Measurements from ENCODE around the gene KPNA5. TPM values are rescaled to one million over a fixed set of nuclear protein-coding genes. Genes with fewer than 3 reads are reported as not detected.

The KPNA5 gene
- total and polyA plus RNA-seq, 2 of the 13 experiments (the other 11 are each of a cell fraction or from before 2014, with no cell fraction given): 5.3 to 13.0 TPM

GRCh38 chr6:116633685-116634084 is 47.3 kb upstream of the KPNA5 start (continued):
- 0 out of 2 replicates have a peak, but pooled peaks have one; percentile 9 for TF ChIP-seq SOX5 (CRISPR knock-in tag; IDR thresholded peaks at IDR 0.05; ENCODE audit: borderline replicate concordance)
- 0 out of 2 replicates have a peak, but pooled peaks have one; percentile 15 for TF ChIP-seq MAFF (IDR thresholded peaks at IDR 0.05; ENCODE audit: low read depth, low read length)
- TF ChIP-seq ZNF552 (CRISPR knock-in tag; IDR thresholded peaks at IDR 0.05; ENCODE audit: borderline replicate concordance): no peak
- TF ChIP-seq, protein P1, sequence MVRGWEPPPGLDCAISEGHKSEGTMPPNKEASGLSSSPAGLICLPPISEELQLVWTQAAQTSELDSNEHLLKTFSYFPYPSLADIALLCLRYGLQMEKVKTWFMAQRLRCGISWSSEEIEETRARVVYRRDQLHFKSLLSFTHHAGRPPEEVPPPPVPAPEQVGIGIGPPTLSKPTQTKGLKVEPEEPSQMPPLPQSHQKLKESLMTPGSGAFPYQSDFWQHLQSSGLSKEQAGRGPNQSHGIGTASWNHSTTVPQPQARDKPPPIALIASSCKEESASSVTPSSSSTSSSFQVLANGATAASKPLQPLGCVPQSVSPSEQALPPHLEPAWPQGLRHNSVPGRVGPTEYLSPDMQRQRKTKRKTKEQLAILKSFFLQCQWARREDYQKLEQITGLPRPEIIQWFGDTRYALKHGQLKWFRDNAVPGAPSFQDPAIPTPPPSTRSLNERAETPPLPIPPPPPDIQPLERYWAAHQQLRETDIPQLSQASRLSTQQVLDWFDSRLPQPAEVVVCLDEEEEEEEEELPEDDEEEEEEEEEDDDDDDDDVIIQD (CRISPR knock-in tag; IDR thresholded peaks at IDR 0.05; ENCODE audit: low read depth): 0 out of 2 replicates have a peak, but pooled peaks have one; percentile 38
- peak; percentile 68 for TF ChIP-seq PRDM15 (CRISPR knock-in tag; IDR thresholded peaks at IDR 0.05)
- no peak for TF ChIP-seq ZNF563 (CRISPR knock-in tag; IDR thresholded peaks at IDR 0.05)
- TF ChIP-seq, protein P2, sequence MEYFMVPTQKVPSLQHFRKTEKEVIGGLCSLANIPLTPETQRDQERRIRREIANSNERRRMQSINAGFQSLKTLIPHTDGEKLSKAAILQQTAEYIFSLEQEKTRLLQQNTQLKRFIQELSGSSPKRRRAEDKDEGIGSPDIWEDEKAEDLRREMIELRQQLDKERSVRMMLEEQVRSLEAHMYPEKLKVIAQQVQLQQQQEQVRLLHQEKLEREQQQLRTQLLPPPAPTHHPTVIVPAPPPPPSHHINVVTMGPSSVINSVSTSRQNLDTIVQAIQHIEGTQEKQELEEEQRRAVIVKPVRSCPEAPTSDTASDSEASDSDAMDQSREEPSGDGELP (IDR thresholded peaks at IDR 0.05; ENCODE audit: borderline replicate concordance, low read depth): peak; percentile 55; the same call in 1 of the 2 replicates
- 0 out of 2 replicates have a peak, but pooled peaks have one; percentile 52 for TF ChIP-seq ZNF33A (CRISPR knock-in tag; IDR thresholded peaks at IDR 0.05; ENCODE audit: borderline replicate concordance)
- TF ChIP-seq RFX3 (CRISPR knock-in tag; IDR thresholded peaks at IDR 0.05): no peak
- peak; percentile 68 for TF ChIP-seq NFE2L2 (IDR thresholded peaks at IDR 0.05; ENCODE audit: low read length)
- TF ChIP-seq ATF1 (CRISPR knock-in tag; IDR thresholded peaks at IDR 0.05): no peak
- TF ChIP-seq SOX6 (IDR thresholded peaks at IDR 0.05): no peak
- peak; percentile 31; the same call in 1 of the 2 replicates for TF ChIP-seq SOX6 (CRISPR knock-in tag; IDR thresholded peaks at IDR 0.05)
- no peak for TF ChIP-seq NONO (IDR thresholded peaks at IDR 0.05)
- TF ChIP-seq NONO (CRISPR knock-in tag; conservative IDR thresholded peaks at IDR 0.05): 0 out of 2 replicates have a peak, but pooled peaks have one; percentile 40
- peak; percentile 28; the same call in 1 of the 2 replicates for TF ChIP-seq EHMT2 (IDR thresholded peaks at IDR 0.05; ENCODE audit: borderline replicate concordance, low read depth, low read length)
- no peak for TF ChIP-seq FOXP1 (IDR thresholded peaks at IDR 0.05)
- no peak for TF ChIP-seq FOXP1 (CRISPR knock-in tag; IDR thresholded peaks at IDR 0.05)
- no peak for TF ChIP-seq ZNF205 (CRISPR knock-in tag; IDR thresholded peaks at IDR 0.05)
- TF ChIP-seq ZNF883 (CRISPR knock-in tag; IDR thresholded peaks at IDR 0.05; ENCODE audit: not compliant biosample characterization): no peak
- peak; percentile 57; the same call in 1 of the 2 replicates for TF ChIP-seq MIER2 (CRISPR knock-in tag; IDR thresholded peaks at IDR 0.05)
- TF ChIP-seq XRCC5 (optimal IDR thresholded peaks at IDR 0.05; ENCODE audit: low read length): peak; percentile 54
- TF ChIP-seq MIXL1 (CRISPR knock-in tag; IDR thresholded peaks at IDR 0.05): 0 out of 2 replicates have a peak, but pooled peaks have one; percentile 56
- no peak for TF ChIP-seq ATF4 (CRISPR knock-in tag; IDR thresholded peaks at IDR 0.05)
- TF ChIP-seq ZNF335 (CRISPR knock-in tag; IDR thresholded peaks at IDR 0.05): peak; percentile 77
- 0 out of 2 replicates have a peak, but pooled peaks have one; percentile 61 for TF ChIP-seq TGIF2 (CRISPR knock-in tag; IDR thresholded peaks at IDR 0.05)
